ENCODE data around the gene ALDH2.
"Not testable (repeated sequence)": the region's sequence is repeated elsewhere in the genome, so short reads cannot be mapped to it uniquely, and the experiment has no call there.

The ALDH2 gene

DNA sequence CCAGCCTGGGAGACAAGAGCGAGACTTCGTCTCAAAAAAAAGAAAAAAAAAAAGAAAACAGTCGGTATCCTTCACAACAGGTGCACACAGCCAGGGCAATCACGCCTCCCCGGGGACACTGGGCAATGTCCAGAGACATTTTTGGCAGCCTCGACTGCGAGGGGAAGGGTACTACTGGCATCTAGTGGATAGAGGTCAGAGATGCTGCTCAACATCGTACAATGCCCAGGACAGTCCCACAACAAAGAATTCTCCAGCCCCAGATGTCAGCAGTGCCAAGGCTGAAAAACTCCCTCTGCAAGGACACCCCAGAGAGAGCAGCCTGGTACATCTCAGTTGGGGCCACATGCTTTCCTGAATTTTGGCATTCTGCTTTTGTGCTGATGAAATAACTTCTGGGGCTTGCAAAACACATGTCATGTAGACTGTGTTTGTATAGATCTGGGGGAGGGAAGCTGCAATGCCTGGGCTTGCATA, 21.5 kb downstream of the ALDH2 start:
- no peak for DNase-seq (ENCODE audit: low read depth, low spot score)

GRCh38 chr12:111789779-111790178, 23.0 kb downstream of the ALDH2 start:
- no peak for DNase-seq (ENCODE audit: low read depth, low spot score)

- no peak for DNase-seq (ENCODE audit: low read depth, low spot score)
Measured at GRCh38 chr12:111791507-111791906, 24.8 kb downstream of the ALDH2 start.

GRCh38 chr12:111792155-111792855, 25.6 kb downstream of the ALDH2 start:
- DNase-seq (ENCODE audit: low read depth, low spot score), result no peak

- no peak for DNase-seq (ENCODE audit: low read depth, low spot score)
Measured at GRCh38 chr12:111792856-111793235, 26.1 kb downstream of the ALDH2 start.

DNA sequence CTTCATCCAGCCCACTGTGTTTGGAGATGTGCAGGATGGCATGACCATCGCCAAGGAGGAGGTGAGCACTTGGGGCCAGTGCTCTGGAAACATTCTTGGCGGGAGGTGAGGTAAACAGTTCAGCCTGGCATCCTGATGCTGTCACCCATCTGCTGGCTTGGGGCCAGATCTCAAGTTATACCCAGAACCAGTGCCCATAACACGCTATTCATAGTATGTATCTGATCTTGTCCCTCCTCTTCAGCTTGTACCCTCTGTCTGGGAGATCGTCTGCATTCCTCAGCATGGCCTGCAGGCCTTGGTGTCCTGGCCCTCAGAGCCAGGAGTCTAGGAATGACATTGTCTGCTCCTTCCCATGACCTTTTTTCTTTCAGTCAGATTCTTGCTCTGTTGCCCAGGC, 31.4 kb downstream of the ALDH2 start:
- DNase-seq (ENCODE audit: low read depth, low spot score), result no peak

DNA sequence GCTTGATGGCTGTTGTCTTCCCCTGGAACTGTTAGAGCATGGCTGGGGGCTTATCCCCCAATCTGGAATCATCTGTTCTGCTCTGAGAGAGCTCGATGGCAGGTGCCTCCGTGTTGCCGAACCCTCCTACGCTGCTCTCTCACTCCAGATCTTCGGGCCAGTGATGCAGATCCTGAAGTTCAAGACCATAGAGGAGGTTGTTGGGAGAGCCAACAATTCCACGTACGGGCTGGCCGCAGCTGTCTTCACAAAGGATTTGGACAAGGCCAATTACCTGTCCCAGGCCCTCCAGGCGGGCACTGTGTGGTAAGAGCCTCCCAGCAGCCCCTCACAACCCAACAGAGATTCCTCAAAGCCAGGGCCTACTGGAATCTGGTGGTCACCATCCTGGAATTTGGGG, 33.0 kb downstream of the ALDH2 start:
- no peak for DNase-seq (ENCODE audit: low read depth, low spot score)

- DNase-seq (ENCODE audit: low read depth, low spot score), result no peak
Measured at GRCh38 chr12:111803038-111803626, 36.4 kb downstream of the ALDH2 start.

- no peak for DNase-seq (ENCODE audit: low read depth, low spot score)
Measured at GRCh38 chr12:111803851-111804250, 37.1 kb downstream of the ALDH2 start.

GRCh38 chr12:111806304-111806703, 39.6 kb downstream of the ALDH2 start:
- no peak for DNase-seq (ENCODE audit: low read depth, low spot score)

DNA sequence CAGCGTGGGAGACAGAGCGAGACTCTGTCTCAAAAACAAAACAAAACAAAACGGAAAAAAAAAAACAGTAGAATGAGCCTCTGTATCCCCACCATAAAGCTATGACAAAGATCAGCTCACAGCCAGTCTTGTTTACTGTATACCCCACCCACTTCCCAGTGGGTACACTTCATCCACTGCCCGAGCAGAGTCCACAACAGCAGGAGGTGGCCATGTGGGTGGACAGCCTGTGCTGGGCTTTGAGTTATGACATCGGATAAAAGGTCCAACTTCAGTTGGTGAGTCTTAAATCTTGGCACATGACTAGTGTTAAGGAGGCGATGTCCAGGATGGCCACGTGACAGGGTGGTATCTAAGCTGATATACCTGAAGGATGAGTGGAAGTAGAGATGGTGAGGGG, 40.5 kb downstream of the ALDH2 start:
- no peak for DNase-seq (ENCODE audit: low read depth, low spot score)

- DNase-seq (ENCODE audit: low read depth, low spot score), result peak; percentile 37
Measured at GRCh38 chr12:111812881-111813741, 46.4 kb downstream of the ALDH2 start.

DNA sequence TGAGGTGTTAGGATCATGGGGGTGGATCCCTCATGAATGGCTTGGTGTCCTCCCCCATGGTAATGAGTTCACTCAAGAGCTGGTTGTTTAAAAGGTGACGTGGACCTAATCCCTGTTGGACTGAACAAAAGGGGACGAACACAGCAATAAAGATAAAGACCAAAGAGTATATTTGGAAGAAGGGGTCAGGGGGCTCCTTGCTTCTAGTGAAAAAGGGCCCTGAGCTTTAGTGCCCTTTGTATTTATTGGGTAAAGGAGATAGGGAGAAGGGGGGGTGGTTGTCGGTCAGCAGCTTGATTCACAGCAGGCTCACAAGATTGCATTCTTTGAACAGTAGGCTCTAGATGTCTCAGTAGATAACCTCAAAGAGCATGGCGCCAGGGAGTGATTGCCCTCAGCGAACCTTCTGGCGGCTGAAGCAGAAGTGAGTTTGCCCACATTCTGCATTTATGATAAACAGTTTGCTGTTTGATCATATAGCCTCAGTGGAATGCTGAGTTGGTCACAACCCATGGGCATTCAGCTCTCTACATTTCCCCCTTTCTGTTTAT, 49.4 kb downstream of the ALDH2 start:
- no peak for DNase-seq (ENCODE audit: low read depth, low spot score)

DNA sequence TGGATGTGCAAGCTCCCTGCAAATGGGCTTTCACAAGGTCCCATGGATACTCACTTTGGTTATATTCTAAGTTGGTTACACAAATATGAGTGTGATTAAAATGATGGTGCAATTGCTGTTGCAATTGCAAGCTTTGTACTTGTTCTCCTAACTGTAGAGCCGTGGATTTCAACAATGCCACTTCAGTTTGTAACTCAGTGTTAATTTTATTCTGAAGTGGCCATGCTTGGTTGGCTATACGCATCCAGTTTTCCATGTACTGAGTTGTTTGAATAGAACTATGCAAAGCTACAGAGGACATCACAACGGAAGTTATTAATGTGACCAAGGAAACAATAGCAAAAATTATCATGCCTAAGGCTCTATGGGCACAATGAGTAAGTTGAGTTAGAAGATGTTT, 50.2 kb downstream of the ALDH2 start:
- DNase-seq (ENCODE audit: low read depth, low spot score), result not testable (repeated sequence)

DNA sequence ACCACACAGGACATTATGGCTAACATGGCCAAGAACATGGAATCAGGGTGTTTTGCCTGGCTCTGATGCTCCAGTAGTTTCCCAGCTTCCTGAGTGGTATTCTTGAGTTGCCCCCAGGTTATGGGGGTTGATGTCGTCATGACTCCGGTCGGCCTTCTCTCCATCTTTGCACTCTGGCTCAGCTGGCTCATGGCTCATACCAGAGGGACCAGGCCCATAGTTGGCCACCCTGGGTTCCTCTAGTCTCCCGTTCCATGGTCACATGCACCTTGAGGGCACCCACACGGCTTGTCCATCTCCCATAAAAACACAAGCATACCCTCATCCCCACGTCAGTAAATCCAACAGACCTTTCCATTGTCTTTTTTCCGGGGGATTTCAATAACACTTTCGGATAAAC, 51.6 kb downstream of the ALDH2 start:
- DNase-seq (ENCODE audit: low read depth, low spot score), result no peak

GRCh38 chr12:111819191-111820158, 52.7 kb downstream of the ALDH2 start:
- DNase-seq (ENCODE audit: low read depth, low spot score), result no peak

DNA sequence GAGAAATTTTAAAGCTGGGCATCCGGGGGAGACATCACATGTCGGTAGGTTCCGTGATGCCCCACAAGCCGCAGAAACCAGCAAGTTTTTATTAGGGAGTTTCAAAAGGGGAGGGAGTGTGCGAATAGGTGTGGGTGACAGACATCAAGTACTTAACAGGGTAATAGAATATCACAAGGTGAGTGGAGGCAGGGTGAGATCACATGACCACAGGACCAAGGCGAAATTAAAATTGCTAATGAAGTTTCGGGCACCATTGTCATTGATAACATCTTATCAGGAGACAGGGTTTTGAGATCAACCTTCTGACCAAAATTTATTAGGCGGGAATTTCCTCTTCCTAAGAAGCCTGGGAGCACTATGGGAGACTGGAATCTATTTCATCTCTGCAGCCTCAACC, 54.1 kb downstream of the ALDH2 start:
- not testable (repeated sequence) for DNase-seq (ENCODE audit: low read depth, low spot score)

DNA sequence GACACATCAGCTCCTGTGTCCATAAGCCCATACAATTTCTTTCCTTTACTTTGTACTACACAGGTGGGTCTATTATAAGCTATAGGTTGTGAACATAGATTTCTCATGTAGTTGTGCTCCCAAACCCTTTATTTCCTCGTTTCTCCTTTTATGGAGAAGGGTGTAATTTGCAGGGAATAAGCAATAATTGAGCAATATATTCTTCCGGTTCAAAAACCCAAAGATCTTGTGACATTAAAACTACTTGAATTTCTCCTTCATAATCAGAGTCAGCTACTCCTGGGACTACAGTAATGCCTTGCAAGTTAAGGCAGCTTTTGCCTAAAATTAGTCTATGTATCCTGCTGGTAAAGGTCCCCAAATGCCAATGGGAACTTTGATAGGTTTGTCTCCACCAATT, 56.2 kb downstream of the ALDH2 start:
- DNase-seq (ENCODE audit: low read depth, low spot score), result no peak

- DNase-seq (ENCODE audit: low read depth, low spot score), result no peak
Measured at GRCh38 chr12:111823891-111824290, 57.2 kb downstream of the ALDH2 start.

DNA sequence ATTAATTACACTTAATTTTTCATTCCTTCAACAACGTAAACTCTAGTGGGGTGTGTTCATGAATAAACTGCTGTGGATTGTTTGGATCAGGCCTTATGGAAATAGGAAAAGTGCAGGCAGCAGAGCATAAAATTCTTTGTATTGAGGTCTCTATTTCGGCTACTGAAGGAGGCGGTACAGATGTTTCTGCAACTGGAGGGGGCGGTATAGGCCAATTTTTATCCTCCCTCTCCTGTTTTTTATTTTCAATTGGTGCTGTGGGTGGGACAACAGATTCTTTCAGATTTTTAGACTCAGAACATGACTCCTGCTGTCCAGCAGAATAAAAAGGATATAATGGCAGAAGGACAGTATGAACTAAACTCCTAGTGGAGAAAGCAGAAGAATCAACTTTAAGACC, 57.6 kb downstream of the ALDH2 start:
- DNase-seq (ENCODE audit: low read depth, low spot score), result not testable (repeated sequence)

DNA sequence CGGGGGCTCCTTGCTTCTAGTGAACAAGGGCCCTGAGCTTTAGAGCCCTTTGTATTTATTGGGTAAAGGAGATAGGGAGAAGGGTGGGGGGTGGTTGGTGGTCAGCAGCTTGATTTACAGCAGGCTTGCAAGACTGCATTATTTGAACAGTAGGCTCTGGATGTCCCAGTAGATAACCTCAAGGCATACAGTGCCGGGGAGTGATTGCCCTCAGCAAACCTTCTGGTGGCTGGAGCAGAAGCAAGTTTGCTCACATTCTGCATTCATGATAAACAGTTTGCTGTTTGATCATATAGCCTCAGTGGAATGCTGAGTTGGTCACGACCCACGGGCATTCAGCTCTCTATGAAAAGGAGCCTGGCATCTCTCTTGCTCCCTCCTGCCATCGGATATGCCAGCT, 58.8 kb downstream of the ALDH2 start:
- no peak for DNase-seq (ENCODE audit: low read depth, low spot score)
